Stimulated activated CD4-positive, alpha-beta T cell treated with anti-CD3 and anti-CD28 coated beads, TNF-alpha, amount 100 ng/mL, for 24 hours (primary cell): ENCODE data around the gene NPC2.
"Not testable (repeated sequence)": the region's sequence is repeated elsewhere in the genome, so short reads cannot be mapped to it uniquely, and the experiment has no call there.

Experiments
- DNase-seq, 3 experiments: peaks; one replicate each; pipeline ENCODE4 v3.0.0-alpha.2; 2020; ENCODE audit warnings: low read depth in 3 of 3

Gene NPC2

DNA sequence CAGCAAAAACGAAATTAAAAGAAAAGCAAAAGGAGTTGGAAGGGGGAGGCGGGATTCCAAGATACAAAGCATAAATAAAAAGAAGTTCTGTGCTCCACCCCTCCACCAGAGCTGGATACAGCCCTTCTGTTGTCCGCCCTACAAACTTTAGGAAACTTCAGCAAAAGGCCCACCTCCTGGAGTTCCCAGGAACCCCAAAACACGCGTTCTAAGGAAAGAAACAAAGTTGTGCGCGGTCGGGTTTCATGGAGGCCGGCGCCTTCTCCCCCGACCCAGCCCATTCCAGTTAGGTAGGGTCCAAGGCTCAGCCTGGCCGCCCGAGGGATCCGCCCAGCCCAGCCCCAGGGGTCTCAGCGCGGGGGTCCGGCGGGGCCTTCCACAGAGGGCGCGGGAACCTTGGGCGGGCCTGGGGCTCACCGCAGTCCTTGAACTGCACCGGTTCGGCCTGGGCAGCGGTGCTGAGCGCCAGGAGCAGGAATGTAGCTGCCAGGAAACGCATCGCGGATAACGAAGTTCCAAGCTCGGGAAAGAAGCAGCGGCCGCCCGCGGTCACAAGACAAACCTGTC, at the start of gene NPC2:
NPC2 (minus strand) TSS at position 530 of the 567 bp plus-strand sequence; CDS start at position 499, 31 bp downstream.
- no peak for DNase-seq

DNA sequence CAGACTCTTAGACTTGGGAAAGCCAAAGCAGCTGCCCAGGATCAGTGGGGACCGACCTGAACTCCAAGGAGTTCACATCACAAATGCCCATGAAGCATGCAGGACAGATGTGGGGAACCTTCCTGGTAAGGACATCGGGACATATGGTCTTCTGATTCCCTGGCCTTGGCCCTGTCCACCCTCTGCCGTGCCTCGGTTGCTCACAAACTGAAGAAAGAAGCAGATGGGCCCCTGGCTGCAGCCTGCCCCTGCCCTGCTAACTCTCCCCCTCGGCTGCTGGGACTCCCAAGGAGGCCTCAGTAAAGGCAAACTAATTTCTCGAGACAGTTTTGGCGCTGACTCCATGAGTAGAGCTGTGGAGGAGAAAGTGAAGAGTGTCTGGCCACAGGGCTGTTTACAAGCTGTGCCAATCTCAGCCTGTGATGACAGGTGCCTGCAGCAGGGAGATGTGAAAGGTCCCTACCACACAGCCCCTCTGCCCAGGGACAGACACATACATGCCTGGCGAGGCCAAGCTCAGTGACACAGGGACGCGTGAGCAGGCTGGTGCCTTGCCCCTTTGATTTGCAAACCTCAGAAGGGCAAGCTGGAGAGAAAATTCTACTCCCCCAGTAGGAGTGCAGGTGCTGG, 49.1 kb upstream of the NPC2 start:
- DNase-seq: no peak

DNA sequence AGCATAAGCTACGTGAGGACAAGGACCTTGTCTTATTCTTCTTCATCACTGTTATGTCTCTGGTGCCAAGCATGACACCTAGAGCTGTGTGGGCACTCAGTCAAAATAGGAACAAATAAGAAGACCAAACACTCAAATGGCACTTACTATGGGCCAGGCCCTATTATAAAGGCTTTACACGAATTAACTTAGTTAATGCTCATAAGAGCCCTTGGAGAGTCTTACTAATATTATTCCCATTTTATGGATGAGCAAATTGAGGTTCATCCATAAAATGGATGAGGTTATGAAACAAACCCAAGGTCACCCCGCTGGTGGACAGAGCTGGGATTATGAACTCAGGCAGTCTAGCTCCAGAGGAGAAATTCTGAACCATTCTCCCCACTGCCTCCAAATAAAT, 48.1 kb upstream of the NPC2 start:
- DNase-seq: no peak

DNA sequence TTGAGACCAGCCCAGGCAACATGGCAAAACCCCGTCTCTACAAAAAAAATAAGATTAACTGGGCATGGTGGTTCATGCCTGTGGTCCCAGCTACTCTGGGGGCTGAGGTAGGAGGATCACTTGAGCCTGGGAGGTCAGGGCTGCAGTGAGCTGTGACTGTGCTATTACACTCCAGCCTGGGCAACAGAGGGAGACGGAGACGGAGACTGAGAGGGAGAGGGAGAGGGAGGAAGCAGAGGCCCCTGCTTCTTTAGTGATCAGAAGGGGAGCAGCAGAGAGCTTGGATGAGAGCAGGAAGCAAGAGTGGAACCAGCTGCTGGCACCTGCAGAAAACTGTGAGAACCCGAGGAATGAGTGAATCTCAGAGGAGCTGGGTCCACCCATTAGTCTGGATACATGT, 46.4 kb upstream of the NPC2 start:
- DNase-seq: no peak

- no peak for DNase-seq
These were observed 45.6 kb upstream of the NPC2 start for GRCh38 chr14:74538411-74539391.

DNA sequence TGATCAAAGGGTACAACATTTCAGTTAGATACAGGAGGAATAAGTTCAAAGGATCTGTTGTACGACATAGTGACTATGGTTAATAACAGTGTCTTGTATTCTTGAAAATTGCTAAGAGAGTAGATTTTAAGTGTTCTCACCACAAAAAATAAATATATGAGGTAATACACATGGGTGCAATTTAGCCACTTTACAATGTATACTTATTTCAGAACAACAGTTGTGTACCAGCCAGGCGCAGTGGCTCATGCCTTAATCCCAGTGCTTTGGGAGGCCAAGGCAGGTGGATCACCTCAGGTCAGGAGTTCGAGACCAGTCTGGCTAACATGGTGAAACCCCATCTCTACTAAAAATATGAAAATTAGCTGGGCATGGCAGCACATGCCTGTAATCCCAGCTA, 43.2 kb upstream of the NPC2 start:
- not testable (repeated sequence) for DNase-seq

- no peak for DNase-seq
These were observed 42.7 kb upstream of the NPC2 start for GRCh38 chr14:74535756-74536325.

GRCh38 chr14:74533576-74533975, 40.5 kb upstream of the NPC2 start:
- DNase-seq: no peak

DNA sequence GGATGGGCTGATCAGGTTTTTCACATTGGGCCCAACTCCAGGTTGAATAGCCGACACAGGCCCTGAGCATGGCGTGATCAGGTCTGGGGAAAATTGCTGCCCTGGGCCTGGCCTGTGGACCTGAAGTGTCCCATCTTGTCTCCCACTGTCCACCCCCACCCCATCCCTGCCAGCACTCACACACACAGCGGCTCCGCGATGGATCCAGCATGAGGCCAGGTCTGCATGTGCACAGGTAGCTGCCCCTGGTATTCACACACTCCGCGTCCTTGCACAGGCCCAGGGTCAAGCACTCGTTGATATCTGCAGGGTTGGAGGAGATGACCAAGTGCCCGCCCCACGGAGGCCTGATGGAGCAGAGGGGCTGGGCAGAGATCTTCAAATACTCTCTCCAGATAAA, 39.1 kb upstream of the NPC2 start:
- no peak for DNase-seq

- no peak for DNase-seq
These were observed 38.4 kb upstream of the NPC2 start for GRCh38 chr14:74531467-74531866.

DNA sequence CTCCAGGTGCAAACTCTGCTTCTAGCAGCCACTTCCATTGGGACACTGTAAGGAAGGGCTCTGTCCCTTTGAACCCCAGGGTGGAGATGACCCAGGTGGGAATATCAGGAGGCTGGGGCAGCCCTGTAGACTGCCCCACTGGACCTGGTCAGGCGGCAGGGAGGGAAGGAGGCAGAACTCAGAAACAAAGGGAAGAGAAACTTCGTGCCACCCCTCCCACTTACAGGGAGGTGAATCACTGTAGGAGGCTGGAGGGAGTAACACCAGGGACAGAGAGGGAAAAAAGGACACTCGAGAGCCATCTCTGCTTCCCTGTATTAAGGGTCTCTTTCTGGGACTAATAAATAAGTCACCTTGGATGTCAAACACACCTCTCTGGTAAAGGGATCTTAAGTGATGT, 37.9 kb upstream of the NPC2 start:
- no peak for DNase-seq

GRCh38 chr14:74528886-74529285, 35.8 kb upstream of the NPC2 start:
- no peak for DNase-seq

DNA sequence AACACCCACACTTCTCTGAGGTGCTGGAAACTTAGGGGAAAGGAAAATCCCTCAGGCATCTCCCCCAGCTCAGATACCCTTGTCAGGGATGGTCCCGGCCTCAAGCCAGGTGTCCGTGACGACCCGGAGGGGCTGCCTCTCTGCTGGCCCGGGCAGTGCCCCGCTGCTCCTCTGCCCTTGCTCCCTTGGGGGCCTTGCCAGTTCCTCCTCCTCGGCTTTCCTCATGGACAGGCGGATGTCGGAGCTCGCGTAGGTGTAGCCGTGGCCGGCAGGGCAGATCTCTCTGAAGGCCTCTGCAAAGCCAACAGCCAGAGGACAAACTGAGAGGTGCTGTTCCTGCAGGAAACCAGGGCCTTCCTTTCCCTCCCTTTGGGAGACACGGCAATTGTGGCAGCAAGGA, 35.3 kb upstream of the NPC2 start:
- DNase-seq: no peak

DNA sequence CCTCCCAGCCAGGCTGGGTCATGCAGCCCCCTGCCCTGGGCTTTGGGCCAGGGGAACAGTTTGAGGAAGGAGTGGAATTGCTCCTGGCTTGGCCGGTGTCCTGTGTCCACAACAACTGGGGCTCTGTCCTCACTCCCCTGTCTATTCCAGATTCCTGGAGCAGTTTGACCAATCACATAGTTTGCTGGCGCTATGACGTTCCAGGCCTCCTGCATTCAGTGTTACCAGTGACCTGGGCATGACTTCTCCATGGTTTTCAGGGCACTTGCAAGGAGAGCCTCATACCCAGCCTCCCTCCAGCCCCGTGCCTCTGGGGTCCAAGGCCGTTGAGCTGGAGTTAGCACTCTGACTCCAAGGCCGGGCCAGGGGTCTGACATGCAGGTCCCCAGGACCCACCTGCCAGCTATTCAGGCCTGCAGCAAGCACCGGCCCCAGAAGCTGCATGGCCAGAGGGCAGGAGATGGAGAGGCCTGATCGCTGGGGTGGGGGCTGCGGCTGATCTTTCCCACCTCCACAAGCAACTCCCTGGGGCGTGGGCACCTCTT, 34.7 kb upstream of the NPC2 start:
- DNase-seq: no peak

DNA sequence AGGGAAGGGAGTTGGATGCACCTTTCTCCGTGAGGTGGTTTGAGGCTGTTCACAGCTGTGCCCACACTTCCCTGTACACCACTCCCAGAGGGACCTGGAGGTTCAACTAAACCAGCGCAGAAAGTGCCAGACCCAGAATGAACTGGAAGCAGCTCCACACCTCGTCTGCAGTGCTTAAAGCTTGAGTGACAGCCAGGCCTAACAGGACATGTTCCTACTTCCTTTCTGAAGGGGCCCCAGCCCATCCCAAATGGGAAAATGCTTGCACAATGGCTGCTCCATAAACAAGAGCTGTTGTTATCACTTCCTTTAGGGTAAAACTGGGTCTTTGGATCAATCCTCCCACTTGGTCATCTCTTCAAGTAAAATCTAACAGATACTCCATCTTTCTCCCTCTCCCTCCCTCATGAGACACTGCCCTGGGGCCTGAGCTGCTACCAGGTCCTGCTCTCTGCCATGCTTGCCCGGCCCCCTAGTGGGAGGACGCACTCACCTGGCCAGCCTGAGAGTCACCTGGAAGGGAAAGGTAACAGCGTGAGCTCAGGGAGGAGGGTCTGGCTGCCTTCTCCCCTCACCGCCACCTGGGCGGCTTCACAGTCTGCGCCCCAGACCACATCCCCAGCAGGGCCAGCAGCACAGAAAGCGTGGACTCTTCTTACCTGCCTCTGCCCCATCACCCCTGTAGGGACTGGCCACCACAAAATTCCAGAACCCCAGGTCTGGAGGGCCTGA, 33.9 kb upstream of the NPC2 start:
- DNase-seq: no peak

GRCh38 chr14:74525361-74525851, 32.3 kb upstream of the NPC2 start:
- DNase-seq: no peak

DNA sequence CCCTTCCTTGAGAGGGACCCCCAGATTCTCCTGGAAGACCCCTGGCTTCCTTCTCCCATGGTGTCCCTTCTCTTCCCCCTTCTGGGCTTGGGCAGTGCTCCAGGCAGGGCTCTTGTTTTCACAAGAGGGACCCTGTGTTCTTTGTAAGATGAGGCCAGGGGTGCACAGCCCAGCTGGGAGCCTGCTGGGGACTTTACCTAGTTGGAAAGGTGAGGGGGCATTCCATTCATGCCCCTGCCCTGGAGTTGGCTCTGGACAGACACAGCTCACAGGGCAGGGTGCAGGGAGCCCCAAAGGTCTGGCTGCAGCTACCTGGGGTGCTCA, 31.7 kb upstream of the NPC2 start:
- DNase-seq: no peak

- no peak for DNase-seq
These were observed 31.1 kb upstream of the NPC2 start for GRCh38 chr14:74524076-74524811.

GRCh38 chr14:74522740-74523139, 29.6 kb upstream of the NPC2 start:
- no peak for DNase-seq

GRCh38 chr14:74521756-74522155, 28.7 kb upstream of the NPC2 start:
- DNase-seq: no peak
